Germinal center (tissue), 1 donor: ENCODE data around the gene RAB40C.

Experiments
- DNase-seq: peaks from one replicate; pipeline ENCODE4 v3.0.0; 2012; ENCODE audit warnings: mixed read lengths, low spot score

RAB40C gene

DNA sequence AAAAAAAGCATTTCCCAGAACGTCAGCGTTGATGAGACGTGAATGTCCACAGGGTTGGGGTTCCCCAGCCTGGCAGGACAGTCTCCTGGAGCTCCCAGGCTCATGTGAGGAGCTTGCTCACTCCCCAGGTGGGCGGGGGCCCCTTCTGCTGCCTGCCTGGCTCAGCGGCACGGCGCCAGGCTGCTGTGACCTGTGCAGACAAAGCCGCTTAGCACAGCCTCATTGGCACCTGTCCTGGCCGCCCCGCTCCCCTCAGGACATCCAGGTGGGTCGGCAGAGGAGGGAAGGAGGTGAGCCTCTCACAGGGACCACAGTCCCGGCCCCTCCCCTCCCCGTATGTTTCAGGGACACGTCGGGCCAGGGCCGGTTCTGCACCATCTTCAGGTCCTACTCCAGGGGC, 28.0 kb downstream of the RAB40C start:
- DNase-seq, result no peak

DNA sequence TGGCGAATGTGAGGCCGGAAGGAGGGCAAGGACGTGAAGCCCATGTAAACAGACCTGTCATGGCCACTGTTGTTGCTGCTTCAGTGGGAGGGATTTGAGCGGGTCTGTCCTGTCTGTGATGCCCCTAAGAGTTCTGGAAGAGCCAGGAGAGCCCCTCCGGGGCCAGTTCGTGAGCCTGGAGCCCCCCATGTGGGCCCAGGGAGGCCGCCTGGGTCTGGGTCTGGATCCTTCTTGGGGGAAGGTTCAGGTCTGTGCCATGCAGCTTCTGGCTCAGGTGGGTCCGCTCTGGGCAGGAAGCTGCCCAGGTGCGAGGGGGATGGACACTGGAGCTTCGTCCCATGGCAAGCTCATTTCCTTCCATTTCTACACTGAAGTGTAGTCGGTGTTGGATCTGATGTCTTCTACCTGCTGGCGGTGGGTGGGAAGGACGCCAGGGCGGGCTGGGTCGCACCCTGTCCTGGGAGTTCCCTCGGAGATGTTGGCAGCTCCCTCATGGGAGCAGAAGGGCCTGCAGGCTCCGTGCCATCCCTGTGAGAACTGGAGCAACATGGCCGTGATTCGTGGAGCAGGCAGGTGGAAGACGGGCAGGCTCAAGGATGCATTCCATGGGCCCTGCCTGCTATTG, 29.7 kb downstream of the RAB40C start:
- DNase-seq, result no peak

GRCh38 chr16:620700-621525, 31.0 kb downstream of the RAB40C start:
- no peak for DNase-seq

DNA sequence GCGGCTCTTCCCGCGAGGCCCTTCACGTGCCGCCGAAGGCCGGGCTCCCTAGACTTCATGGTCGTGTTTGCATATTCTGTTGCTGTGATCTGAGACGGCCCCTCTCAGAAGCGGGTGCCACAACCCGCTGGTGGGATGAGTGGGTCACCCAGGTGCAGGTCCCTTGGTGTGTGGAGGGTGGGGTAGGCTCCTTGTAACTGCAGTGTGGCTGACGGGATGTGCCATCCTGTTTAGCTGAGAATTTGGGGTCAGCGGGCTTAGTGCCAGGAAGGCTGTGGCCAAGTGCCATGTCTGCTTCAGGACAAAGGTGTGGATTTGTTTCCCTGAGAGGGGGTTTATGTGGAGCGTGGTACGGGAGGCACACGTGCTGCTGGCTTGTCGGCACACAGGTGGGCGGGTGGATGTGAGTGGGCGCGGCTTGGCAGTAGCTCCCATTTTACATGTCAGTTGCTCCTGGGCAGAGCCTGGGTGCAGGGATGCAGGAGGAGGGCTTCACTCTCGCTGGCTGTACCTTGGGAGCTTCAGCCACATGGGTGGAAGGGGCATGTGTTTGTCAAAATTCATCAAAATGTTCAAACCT, 31.8 kb downstream of the RAB40C start:
- DNase-seq, result no peak

DNA sequence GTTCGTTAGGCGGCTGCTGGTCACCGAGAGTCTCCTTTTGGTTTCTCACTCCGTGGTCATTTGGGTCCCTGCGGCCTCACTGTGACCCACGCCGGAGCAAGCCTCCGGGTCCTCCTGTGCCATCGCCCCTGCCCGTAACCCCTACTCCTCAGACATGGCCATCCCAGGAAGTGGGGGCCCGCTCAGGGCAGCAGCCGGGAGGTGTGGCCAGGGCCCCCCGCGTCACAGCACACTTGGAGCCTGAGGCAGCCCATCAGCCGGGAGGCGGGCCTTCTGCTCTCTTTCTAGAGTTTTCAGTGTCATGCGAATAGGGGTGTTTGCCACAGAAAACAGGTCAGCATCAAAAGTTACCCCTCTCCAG, 33.0 kb downstream of the RAB40C start:
- no peak for DNase-seq

DNA sequence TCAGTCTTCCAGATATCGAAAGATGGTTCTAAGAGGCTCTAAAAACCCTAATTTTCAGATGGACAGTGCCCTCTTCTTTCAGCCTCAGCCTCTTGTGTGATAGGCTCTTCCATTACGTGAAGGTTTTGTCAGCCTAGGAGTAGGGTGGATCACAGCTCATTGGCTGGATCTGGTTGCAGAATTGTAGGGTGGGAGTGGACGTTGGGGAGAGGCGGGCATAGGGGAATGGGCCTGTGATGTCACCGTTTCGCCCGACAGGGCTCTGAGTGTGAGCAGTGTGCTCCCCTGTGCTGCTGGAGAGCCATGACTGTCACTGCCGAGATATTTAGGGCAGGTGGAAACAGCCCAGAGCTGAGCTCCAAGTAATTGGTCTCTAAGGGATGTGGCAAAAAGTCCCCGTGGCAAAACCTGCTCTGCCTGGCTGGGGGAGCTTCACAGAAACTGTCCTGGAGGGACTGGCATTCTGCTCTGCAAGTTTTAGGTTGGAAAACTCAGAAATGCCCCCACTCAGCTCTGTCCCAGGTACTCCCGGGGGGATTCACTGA, 34.7 kb downstream of the RAB40C start:
- no peak for DNase-seq

- no peak for DNase-seq
These were observed 35.5 kb downstream of the RAB40C start for GRCh38 chr16:625117-625976.

DNA sequence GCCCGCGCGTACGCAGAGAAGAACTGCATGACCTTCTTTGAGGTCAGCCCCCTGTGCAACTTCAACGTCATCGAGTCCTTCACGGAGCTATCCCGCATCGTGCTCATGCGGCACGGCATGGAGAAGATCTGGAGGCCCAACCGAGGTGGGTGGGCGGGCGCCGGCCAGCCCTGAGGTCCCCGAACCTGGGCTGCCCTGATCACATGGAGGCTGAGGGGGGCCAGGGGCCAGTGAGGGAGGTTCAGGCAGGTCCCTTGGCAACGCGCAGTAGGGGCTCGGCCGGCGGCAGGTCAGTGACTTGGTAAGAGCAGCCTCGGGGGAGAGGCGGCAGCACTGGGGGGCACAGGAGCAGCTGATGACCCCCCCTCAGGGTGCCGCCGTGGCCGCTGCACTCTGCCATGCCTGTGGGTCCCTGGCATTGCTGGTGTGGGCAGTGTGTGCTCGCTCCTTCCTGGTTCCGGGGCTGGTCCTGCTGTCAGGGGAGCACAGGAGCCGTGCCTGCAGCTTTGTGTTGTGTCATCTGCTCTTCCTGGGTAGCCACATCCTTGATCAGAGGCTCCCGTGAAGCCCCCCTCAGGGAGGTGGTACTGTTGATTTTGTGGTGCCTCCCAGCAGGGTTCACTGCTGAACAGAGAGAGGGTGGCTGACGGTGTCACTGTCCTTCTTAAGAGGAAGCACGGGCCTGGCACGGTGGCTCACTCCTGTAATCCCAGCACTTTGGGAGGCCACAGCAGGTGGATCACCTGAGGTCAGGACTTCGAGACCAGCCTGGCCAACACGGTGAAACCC, 36.3 kb downstream of the RAB40C start:
- no peak for DNase-seq

GRCh38 chr16:626787-627453, 37.1 kb downstream of the RAB40C start:
- no peak for DNase-seq

DNA sequence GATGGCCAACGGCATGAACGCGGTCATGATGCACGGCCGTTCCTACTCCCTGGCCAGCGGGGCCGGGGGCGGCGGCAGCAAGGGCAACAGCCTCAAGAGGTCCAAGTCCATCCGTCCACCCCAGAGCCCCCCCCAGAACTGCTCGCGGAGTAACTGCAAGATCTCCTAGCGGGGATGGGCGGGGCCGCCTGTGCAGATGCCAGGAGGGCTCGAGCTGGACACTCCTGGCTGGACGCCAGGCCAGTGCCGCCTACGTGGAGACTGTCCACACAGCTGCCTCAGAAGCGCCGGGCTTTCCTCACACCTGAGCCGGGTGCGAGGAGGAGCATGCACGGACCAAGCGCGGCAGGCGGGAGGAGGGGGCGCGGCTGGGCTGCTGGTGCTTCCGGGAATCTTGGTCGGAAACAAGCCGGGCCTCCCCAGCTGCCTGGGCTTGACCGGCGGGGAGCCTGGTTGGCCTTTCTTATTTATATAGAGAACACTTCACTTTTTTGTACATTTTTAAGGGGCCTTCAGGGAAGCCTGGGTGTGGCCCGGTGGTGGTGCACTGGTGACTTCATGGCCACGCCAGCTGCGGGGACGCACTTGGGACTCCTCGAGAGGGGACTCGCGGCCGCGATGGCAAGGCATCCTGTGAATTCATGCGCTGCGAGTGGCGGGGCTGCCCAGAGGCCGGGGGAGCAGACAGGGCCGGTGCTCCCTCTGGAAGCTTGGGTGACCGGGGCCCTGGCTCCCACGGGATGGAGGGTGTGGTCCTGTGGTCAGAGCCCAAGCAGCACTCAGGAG, 37.8 kb downstream of the RAB40C start:
- DNase-seq, result no peak

DNA sequence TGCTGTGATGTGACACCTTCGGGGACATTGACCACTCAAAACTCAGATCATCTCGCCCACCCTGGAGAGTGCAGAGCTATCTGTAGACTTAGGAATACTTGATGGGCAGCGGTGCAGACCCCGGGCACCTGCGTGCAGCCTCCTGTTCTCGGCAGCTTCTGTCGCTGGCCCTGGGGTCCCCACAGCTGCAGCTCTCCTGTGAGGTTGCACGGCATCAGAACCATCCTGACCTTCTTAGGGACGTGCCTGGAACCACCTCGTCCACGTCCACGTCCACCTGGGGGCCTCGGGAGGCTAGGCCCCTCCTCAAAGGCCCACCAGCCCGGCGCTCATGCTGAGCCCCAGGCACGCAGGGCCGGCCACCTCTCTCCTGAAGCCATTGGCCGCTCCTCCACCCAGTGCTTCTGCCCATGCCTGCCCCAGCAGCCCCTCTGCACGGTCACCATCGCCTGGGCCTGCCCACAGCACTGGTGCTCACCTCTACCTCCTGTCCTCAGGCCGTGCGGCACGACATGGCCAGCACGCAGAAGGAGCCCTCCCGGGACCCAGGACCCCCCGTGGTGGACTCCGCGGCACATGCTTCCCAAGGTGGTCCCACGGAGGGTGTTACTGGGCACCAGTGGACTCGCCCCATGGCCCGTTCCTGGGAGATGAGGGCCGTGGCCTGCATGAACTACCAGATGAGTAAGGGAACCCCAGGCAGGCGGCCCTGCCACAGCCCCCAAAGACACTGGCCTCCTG, 38.6 kb downstream of the RAB40C start:
- DNase-seq, result no peak

DNA sequence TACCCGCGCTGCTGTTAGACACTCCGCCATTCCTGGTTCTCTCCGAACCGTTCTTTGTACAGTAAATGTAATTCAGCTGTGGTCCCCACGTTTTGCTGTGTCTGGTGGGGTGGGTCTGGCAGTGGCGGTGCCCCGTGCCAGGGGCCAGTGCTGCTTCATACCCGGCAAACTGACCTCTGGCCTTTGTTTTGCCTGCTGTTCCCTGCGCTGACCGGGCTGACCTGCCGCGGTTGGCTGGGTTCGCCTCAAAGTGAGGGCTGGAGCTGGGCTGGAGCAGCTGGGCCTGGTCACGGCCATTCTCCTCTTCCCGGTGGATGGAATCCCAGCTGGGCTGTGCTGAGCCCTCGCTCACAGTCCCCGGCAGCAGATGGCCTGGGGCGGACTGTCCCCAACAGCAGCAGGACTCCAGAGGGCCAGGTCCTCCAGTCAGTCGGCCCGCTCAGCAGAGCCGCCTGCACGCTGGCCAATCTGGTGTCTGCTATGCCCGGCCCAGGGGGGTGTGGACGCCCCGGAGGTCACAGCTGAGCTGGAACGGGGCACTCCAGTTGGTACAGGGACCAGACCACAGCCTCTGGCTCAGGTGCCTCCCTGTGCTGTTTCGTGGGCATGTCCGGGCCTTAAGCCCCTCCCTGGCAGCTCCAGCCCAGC, 39.4 kb downstream of the RAB40C start:
- no peak for DNase-seq

GRCh38 chr16:629833-630248, 40.0 kb downstream of the RAB40C start:
- no peak for DNase-seq

GRCh38 chr16:630249-630814, 40.5 kb downstream of the RAB40C start:
- DNase-seq, result no peak

DNA sequence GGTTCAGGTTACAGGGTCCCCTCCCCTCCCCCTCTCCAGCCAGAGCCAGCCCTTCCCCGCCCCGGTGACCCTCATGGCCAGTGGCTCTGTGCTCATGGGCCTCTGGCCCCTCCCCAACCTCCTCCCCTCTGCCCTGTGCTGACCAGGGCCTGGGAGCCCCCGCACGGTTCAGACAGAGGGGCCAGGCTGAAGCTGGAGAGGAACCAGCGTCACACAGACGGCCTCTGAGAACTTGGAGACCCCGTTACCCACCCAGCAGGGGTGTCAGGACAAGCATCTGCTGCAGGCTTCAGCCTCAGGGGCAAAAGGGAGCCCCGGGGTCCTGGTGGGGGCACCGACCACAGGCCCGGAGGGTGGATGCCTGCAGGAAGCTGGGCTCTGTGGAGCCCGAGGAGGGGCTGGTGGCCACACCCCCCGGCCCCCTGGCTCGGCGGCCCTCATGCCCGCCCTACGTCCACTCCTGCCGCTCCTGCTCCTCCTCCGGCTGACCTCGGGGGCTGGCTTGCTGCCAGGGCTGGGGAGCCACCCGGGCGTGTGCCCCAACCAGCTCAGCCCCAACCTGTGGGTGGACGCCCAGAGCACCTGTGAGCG, 41.0 kb downstream of the RAB40C start, which contains the start of gene WFIKKN1:
TSS of gene WFIKKN1 (plus strand) at position 171 of the 591 bp plus-strand sequence. CDS start at position 440, 269 bp downstream.
- no peak for DNase-seq

DNA sequence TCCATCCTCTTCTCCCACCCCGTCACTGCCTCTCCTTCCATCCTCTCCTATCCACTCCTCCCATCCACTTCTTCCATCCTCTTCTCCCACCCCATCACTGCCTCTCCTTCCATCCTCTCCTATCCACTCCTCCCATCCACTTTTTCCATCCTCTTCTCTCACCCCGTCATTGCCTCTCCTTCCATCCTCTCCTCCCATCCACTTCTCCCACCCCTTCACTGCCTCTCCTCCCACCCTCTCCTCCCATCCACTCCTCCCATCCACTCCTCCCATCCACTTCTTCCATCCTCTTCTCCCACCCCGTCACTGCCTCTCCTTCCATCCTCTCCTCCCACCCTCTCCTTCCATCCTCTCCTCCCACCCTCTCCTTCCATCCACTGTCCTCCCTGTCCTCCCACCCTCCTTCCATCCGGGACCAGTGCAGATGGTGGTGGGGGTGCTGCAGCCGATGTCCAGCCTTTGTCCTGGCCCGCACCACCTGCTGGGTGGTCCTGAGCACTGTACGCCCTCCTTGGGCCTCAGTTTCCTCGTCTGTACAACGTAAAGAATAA, 42.0 kb downstream of the RAB40C start:
- no peak for DNase-seq
